Left kidney (tissue), 2 donors: Measurements from ENCODE around the gene SYT1. TPM values are rescaled to one million over a fixed set of nuclear protein-coding genes. Genes with fewer than 3 reads are reported as not detected.
A peak's percentile ranks its signal among the peaks of the same experiment; 100 is the strongest.

Experiments used
- DNase-seq: peaks from one replicate; pipeline ENCODE4 v3.0.0-alpha.2; 2013
- polyA plus RNA-seq: library from polyadenylated mRNA; unstranded; fragments of 120-200 nt; gene quantifications from one replicate; pipeline ENCODE4 v1.2.1, GENCODE V29; 2013; ENCODE audit not compliant: insufficient read length

Gene SYT1
- polyA plus RNA-seq, 1 donor, result 21.7 TPM

DNA sequence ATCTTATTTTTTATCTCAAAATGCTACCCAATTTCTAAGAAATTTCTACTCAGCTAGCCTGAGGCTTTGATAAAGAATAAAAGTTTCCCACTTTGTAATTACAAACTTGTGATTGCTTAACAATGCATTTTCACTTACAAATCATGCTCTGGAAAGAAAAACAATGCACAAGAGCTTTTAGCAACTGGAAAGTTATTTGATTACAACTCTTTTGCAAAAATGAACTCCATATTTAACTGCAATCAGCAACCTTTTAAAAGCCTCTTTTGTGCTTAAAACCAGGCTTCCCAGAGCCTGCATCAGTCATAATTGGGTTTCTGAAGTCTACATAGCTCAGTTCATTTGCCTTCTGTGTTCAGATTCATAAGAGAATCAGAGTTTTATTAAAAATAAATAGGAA lies 431.0 kb downstream of the SYT1 start:
- no peak for DNase-seq

DNA sequence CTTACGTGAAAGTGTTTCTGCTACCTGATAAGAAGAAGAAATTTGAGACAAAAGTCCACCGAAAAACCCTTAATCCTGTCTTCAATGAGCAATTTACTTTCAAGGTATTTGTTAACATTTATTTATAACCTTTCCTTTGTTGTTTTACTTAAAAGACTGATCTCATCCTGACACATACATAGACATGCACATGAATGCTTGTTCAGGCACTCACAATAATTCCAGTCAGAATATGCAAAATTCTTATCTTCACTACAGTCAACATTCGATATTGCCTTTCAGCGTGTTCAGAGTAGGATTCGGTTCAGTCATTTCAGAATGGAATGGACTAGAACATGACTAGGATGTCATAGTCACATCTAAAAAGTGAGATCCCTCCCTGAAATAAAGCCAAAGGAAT lies 431.6 kb downstream of the SYT1 start:
- no peak for DNase-seq

DNA sequence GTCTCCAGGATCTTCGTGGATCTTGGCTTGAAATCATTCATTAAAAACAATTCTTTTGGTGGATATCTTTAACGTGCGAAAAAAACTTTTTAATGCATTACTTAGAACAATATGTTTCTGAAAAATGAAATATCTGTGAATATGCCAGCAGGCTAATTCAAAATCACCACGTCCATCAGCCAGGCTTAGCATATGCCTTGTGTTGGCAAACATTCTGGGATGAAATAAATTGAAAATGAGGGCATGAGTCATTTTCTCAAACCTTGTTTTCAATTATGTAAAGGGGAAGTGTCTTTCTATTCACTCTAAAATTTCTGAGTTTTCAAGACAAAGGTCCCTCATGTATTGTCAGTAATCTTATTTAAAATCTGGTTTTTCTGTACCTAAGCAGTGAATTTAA lies 432.3 kb downstream of the SYT1 start:
- no peak for DNase-seq

DNA sequence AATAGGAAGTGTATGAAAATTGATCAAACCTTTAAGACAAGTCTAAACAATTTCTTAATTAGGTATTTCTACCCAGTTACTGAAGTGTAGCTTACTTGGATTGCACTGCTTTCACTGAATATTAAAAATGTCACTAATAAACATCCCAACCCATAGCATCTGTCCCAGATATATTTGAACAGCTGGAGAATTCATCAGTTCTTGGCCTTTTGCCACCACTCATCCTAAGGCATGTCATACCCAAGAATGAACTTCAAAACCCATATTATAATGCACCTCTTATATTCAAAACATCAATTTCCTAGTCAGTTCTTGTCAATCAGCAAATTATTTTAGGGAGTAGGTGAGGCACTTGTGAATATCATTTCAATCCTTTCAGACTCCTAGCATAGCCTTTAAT lies 433.9 kb downstream of the SYT1 start:
- no peak for DNase-seq

DNA sequence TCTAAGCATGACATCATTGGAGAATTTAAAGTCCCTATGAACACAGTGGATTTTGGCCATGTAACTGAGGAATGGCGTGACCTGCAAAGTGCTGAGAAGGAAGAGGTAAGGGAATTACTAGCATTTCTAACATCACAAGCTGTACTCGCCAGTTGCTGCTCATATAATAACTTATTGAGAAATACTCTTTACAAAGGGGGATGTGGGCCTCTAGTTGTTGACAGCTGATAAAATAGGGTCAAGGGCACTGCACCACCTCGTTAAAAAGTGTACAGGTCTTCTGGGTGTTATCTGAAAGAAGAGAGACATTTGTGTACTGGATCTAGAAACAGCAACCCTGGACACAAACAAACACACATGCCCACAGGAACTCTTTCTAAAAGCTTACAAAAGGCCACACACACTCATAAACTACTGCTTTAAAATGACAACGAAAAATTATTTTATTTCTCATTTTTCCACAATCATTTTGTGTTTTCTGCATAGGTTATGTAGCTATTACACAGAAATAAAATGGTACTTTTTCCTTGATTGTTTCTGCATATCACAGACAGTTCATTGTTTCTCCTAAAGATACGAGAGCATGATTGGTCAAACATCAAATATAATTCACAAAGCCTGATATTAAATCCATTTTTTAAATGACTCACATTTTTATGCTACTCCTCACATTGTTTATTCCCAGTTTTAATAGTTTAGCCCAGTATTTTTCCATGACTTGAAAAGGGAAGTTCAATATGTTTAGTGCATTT lies 435.0 kb downstream of the SYT1 start:
- DNase-seq, result no peak

DNA sequence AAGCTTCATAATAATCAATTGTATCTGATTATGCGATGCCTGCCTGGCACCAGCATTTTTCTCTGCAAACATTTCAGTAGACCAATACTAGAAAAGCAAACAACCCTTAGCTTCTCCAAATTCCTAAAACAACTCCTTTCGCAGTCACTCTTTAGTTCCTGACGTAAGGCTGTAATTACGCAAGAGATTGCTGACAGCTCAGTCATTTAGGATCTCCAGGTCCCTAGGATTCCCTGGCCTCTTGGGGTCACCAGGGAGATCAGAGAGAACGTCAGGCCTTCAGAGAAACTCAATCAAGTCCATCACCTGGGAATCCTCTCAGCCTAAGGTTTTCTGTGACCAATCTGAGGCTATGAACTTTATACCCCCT lies 435.6 kb downstream of the SYT1 start:
- no peak for DNase-seq

DNA sequence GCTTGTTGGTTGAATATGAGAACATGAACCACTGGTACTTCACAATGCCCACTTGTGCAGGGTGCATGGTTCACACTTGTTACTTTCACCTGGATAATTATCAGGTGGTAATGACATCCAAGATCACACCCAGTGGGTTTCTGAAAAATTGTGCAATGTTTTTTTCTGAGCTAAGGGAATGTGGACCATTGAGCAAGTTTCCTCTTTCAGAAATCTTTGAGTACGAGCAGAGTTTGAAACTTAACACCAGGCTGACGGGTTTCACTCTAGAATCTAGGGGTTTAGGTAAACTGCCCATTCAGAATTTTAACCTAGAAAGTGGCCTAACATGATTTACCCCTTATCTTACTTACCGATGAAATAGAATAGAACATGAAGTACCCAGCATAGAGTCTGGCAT lies 436.6 kb downstream of the SYT1 start:
- no peak for DNase-seq

DNA sequence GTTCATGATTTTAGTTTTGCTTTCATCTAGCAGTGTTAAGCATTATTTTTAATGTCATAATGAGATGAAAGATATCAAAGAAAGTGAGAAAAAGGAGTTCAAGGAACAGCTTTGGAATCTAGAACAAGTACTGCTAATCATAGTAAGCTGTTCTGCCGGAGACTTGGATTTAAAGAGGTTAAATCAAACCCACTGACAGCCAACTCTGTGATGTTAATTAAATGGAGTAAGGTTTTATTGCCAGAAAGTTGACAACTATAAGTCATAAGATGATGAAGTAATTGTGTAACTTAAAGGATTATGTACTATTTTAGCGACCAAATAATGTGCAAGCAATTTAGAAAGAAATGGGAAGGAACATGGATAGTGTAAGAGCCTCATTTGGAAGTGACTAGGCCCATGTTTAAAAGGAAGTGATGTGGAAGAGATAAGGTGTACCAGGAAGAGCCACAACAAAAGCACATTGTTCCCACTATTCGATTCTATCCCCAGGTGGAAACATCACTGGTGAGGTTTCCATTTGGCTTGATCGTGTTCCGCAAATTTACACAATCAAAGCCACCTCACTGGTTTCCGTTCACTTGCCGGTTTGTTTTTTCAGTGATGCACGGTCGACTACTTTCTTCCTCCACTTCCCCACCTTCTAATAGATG lies 437.7 kb downstream of the SYT1 start:
- DNase-seq, result no peak

DNA sequence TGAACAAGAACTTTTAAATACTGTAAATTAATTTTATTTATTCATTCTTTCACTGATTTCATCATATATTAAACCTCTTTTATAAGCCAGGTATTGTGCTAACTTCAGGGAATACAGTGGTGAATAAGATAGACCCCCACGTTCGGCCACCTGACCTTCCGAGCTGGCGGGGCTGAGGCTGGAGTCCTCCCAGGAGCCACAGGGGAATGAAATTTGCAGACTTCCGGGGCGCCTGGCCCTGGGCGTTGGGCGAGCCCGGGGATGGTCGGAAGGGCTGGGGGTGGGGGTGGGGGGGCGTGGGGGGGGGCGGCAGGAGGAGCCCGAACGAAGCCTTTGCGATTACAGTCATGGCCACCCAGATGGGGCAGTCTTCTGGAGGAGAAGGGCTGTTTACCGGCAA lies 442.8 kb downstream of the SYT1 start:
- no peak for DNase-seq

DNA sequence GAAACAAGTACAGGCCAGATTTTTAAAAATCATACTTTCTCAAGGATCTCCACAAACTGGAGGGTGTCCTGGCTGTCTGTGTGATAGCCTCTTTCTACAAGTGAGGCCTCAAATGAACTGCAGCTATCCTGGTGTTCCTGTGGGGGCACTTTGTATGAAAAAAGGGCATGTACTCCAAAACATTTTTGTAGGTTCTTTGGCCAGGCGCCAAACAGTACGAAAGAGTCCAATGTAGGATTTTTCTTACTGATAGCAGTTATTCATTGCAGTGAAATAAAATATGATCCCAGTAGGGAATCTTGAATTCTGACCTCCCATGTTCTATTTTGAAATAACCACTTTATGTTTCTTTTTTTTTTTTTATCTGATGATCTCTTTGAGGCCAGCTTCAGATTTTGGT lies 444.5 kb downstream of the SYT1 start:
- DNase-seq, result no peak

DNA sequence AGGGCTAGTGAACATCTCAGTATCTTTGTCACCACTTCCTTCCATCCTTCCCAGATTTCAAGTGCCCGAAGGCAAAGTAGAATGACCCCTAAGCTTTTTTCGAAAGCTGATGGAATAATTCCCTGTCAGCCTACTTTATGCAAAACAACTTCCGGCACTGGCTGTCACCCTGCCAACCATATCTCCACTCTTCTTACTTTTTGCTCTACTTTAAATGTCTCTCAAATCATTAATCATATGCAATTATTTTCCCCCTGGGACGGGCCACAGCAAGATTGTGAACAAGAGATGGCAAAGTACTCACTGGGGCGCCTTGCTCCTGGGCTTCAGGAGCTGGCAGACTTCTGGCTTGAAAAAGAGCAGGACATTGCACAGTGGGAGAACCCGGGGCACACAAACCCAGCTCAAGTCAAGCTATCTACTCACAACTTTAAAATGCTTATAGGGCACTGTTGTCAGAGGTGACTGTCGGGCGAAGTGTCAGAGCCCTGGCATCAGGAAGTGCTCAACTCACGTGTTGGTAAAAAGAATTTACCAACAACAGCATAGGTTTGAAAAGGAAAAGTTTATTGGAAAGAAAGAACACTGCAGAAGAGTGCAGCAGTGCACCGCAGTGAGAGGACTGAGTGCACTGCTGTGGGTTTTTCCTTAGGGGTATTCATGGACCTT lies 452.7 kb downstream of the SYT1 start:
- DNase-seq, result no peak

DNA sequence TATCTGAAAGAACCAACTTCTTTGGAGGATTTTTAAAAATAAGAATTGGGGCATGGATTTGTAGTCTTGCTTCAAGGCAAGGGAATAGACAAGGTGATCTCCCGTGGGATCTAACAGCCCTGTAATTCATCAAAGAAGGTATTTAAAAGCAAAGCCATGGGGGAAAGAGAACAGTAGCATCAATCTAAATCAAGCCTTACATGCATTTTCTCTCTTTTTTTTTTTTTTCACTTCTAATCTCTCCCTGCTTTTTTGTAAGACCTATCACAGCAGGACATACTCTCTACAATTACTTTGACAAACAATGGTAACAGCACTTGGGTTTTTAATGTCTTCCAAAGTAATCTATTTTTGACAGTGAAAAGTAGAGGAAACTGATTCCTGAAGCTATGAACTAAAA lies 458.3 kb downstream of the SYT1 start:
- DNase-seq, result no peak

DNA sequence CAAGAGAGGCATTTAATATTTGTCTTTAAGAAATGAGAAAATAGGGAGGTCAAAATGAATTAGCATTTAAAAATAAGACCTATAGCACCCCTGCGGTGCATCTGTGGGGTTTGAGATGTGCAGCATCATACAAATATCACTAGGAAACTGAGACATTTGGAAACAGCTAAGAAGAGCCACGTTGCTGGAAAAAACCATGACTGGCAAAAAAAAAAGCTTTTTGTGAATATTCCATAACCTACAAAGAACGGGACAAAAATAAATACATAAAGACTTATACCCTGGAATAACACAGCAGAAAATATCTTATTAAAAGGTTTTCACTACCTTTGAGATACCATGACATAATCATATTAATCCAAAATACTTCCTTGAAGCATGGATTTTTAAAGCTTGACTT lies 460.0 kb downstream of the SYT1 start:
- no peak for DNase-seq

DNA sequence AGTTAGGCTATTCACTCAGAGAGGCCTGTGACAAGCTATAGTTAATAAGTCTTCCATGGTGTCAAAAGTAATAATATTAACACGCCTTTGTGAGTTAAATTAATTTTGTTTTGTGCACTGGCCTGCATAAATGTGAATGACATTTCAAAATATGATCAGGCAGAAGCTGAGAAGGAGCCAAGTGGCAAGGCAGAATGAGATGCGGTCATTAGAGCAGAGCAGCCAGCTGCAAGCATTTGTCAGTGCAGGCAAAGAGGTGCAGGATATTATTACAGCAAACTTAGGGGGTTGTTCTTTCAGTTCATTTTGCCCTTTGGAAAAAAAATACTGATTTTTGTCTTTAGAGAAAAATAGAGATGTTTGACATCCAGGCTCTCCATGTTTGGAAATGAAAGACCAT lies 461.6 kb downstream of the SYT1 start:
- DNase-seq, result no peak

DNA sequence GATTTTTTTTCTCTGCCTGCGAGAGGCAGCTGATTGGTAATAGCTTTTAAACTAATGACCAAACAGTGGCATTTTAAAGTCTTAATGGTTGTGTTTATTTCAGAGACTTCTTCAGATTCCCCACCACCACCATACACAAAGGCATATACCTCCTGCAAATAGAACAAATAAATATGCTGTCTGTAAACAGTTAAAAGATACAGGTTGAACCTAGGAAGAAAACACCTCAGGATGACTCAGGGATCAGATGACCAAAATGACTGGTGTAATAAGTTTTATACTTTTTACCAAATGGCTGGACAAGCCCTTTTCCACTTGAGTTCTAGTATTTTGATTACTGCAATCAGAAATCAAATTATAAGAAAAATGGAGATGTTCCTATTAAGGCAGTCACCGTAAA lies 462.1 kb downstream of the SYT1 start:
- no peak for DNase-seq

DNA sequence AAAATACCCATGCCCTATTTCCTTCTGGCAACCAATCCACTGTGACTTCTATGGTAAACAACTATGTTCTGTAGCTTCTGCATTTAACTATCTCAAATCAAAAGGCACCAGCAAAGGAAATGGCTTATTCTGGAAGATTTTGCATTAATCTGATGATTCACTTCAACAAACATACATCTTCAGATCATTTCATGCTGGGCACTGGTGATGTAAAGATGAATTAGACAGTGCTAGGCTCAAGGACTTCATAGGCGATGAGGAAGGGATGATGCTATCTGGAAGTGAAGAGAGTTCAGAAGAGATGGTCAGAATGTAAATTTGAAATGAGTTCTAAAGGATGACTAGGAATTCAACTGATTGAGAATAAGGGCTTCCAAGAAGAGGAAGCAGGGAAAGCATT lies 462.9 kb downstream of the SYT1 start:
- no peak for DNase-seq

DNA sequence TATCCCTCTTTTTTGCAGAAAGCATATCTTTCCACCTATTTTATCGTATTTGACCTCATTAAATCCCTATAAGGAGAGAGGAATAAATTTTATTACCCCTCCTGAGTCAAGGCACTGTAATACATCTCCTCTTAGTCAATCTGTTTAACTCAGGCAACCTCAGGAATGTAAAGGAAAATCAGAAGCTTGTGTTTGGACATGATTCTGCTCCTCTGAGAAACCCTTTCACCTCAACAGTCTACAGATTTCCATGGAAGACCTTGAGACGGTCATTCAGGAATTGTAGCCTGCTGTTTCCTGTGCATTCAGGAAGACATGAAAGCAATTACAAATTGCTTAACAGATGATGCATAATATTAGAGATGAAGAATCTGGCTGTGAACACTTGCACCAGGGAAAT lies 465.4 kb downstream of the SYT1 start:
- DNase-seq, result no peak

DNA sequence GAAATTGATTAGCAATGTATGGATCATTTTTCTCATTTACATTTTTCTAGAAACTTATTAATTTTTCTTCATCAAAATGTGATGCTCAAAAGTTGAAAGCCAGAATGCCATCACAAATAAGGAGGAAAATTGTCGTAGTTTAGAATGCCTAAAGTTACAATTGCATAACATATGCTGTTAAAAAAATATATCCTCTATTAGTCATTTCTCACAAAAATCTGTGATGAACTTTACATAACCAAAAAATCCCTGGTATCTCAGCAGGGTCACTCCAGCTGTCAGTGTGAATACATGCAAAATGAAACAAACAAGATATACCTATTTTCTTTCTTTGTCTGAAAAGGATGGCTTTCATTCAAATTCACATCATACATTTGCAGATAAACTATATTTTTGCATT lies 467.3 kb downstream of the SYT1 start:
- no peak for DNase-seq

DNA sequence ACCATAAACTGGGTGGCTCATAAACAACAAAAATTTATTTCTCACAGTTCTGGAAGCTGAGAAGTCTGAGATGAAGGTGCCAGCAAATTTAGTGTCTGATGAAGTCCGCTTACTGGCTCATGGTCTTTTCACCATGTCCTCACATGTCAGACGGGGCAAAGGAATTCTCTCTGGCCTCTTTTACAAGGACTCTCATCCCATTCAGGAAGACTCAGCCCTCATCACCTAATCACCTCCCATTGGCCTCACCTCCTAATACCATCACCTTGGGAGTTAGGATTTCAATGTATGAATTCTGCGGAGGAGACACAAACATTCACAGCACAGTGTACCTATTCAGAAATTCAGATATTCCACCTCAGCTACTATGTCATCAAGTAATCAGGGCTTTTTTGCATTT lies 468.6 kb downstream of the SYT1 start:
- DNase-seq, result no peak

DNA sequence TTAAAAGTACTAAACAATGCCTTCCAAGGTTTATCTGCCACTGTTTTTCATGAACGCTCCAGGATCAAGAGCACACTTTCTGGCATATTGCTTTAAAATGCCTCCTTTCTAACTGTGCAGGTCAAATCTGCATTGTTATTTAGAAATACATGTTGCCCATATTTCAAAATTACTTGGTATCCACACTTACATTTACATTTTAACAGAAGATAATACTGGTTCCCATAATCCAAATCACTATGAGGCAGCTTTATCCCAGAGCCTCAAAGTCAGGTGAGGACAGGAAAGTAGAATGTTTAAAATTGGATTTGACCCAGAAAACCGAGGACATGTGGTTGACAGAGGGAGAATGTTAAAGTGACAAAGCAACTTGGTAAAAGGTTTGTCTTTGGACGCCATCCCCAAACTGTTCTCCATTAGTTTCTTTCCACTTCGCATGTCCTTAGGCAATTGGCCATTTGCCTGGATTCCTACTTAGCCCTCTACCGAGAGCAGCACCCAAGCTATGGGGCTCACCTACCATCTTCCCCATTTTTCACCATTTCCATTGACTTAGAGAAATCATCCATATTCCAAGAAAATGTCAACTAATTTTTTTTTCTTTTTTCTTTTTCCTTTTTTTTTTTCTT lies 473.2 kb downstream of the SYT1 start:
- DNase-seq, result no peak

DNA sequence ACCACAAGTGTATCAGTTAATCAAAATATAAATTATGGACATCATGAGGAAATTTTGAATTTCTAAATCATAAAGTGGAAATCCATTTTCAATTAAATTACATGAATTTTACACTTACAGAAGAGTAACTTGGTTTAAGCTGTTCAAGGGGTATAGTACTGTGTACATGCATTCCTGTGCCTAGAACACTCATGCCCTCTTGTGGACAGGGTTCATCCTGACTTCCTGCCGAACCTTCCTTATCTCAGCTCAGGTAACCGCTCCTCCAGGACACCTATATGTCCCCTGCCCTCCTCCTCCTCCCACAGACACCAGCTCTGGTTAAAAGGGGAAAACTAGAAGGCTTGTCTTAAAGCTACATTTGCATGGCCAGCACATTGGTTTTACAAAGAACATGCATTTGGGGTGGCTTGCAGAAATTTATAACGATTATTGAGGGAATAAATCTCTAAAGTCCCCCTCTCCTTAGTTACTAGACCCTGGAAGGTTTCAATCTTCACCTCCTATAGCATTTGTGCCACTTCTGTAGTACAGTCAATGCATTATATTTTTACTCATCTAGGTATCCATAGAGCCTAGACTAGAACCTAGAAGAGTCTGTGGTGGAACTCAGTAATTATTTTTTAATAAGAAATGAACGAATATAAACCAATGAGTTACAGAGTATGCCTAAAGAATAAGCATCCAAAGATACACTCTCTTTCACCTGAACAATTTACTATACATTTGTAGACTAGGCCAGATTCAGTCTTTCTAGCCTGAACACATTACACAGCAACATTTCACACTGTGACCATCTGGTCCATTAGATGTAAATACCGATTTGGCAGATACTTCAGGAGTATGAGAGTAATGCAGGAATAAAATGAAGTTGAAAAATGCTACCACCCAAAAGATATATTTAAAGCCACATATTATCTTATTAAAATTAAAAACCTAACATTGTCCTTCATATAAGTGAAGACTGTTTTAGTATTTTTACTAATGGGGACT lies 480.6 kb downstream of the SYT1 start:
- peak; percentile 21 for DNase-seq

DNA sequence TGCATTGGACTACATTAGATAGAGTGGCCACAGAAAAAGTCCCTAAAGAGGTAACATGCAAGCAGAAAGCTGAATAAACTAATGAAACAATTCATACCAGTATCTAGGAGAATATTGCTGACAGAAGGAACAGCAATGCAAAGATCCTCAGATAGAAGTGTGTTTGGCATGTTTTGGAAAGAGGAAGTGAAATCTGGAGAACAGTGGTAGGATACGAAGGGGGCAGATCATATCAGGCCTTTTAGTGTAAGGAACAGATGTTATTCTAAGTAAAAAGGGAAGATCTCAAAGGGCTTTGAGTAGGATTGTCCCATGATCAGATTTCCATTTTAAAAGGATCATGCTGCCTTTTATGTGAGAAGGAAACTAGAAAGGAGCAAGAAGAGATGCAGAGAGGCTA lies 483.3 kb downstream of the SYT1 start:
- DNase-seq, result no peak
